GM12878 (cell line): Measurements from ENCODE around the gene PSRC1. TPM values are rescaled to one million over a fixed set of nuclear protein-coding genes. Genes with fewer than 3 reads are reported as not detected.

Source experiments
- ATAC-seq: fragments of 200-7000 bp; cut with Tn5 transposase; 3 replicates; pipeline ENCODE4 v1.9.1; 2020; ENCODE audit warnings: mild to moderate bottlenecking, moderate library complexity
- BruUV-seq: library from RNA; stranded (reverse); fragments of 400-500 nt; replicated peaks from 2 replicates; lab custom pipeline; 2021; lab: Mats Ljungman, UMichigan
- CTCF ChIA-PET: fragments of 300-600 bp; sonication (Branson Sonifier 250); formaldehyde crosslinking; extraction: SDS; loops from one replicate; lab custom pipeline; 2021; ENCODE audit warnings: inconsistent platforms; lab: Yijun Ruan, JAX
- POLR2A ChIA-PET: fragments of 350-600 bp; formaldehyde crosslinking; extraction: SDS; loops from one replicate; lab custom pipeline; 2021; ENCODE audit warnings: inconsistent platforms; lab: Charles Lee
- RAD21 ChIA-PET: fragments of 300-600 bp; sonication (Branson Sonifier 250); formaldehyde crosslinking; loops from one replicate; lab custom pipeline; 2023; ENCODE audit warnings: antibody characterized with exemption; ENCODE audit not compliant: unreplicated experiment; lab: Charles Lee
- SMC1A ChIA-PET: fragments of 300-600 bp; sonication (Branson Sonifier 250); formaldehyde crosslinking; loops from one replicate; lab custom pipeline; 2023; ENCODE audit not compliant: unreplicated experiment, uncharacterized antibody; lab: Charles Lee
- DNase-seq: peaks from one replicate; pipeline ENCODE4 v3.0.0-alpha.2; 2011; ENCODE audit warnings: low read depth, low spot score
- FAIRE-seq: peaks from 3 replicates; lab custom pipeline; 2011; peaks lifted over from hg19 to GRCh38; lab: Jason Lieb, UNC
- H2AFZ ChIP-seq: 2 replicates; pipeline ENCODE4 v1.6.0; 2011; ENCODE audit warnings: low read depth, low read length, control low read depth; ENCODE audit not compliant: control insufficient read depth
- H3K27ac ChIP-seq: 2 replicates; pipeline ENCODE4 v1.5.1; 2011; ENCODE audit warnings: control low read depth; ENCODE audit not compliant: control insufficient read depth, insufficient read depth
- H3K27me3 ChIP-seq, 2 experiments: replicated peaks in 1 of 2; 2 replicates each; pipeline versions ENCODE4 v1.6.0 to v1.6.1; 2011; ENCODE audit warnings: low read length in 1 of 2; ENCODE audit not compliant: control insufficient read depth in 2 of 2, insufficient read depth in 2 of 2
- H3K36me3 ChIP-seq, 2 experiments: 2 replicates each; pipeline ENCODE4 v1.5.1; 2011; ENCODE audit warnings: low read length in 1 of 2; ENCODE audit not compliant: control insufficient read depth in 2 of 2, insufficient read depth in 2 of 2
- H3K4me1 ChIP-seq: 2 replicates; pipeline ENCODE4 v1.6.1; 2011; ENCODE audit warnings: mild to moderate bottlenecking, low read length, moderate library complexity, mixed read lengths; ENCODE audit not compliant: control insufficient read depth, insufficient read depth
- H3K4me2 ChIP-seq: 2 replicates; pipeline ENCODE4 v1.6.0; 2011; ENCODE audit warnings: control low read depth; ENCODE audit not compliant: control insufficient read depth, insufficient read depth
- H3K4me3 ChIP-seq: fragments of 200-600 bp; sonication (generic); 2 replicates; pipeline ENCODE4 v1.5.1; 2016
- H3K79me2 ChIP-seq: 2 replicates; pipeline ENCODE4 v1.6.0; 2011; ENCODE audit warnings: low read length; ENCODE audit not compliant: control insufficient read depth, insufficient read depth
- H3K9ac ChIP-seq: 2 replicates; pipeline ENCODE4 v1.8.0; 2011; ENCODE audit warnings: low read length, control low read depth, mixed read lengths; ENCODE audit not compliant: control insufficient read depth, insufficient read depth
- H3K9me3 ChIP-seq: replicated peaks from 3 replicates; pipeline ENCODE4 v1.5.1; 2011; ENCODE audit warnings: mild to moderate bottlenecking, low read length; ENCODE audit not compliant: control insufficient read depth, insufficient read depth
- H4K20me1 ChIP-seq: 2 replicates; pipeline ENCODE4 v1.6.0; 2011; ENCODE audit not compliant: control insufficient read depth, insufficient read depth
- EP300 ChIP-seq, 2 experiments: fragments of 150-350 bp in 1 of 2; IDR thresholded peaks; 2 replicates each; pipeline ENCODE4 v1.6.1; 2011 to 2012; ENCODE audit warnings: low read depth in 2 of 2, low read length in 2 of 2, borderline replicate concordance in 1 of 2, improper control_type of control experiment in 1 of 2, inconsistent platforms in 1 of 2; ENCODE audit not compliant: control insufficient read depth in 1 of 2
- KAT2A ChIP-seq: conservative IDR thresholded peaks from 2 replicates; pipeline ENCODE4 v1.6.1; 2011; ENCODE audit warnings: low read depth, low read length; ENCODE audit not compliant: control insufficient read depth
- PAX5 ChIP-seq: IDR thresholded peaks from 2 replicates; pipeline ENCODE4 v1.6.1; 2011; ENCODE audit warnings: low read depth, low read length, borderline replicate concordance
- ZSCAN29 ChIP-seq: fragments of 450-650 bp; IDR thresholded peaks from 2 replicates; pipeline ENCODE4 v1.6.1; 2017; ENCODE audit warnings: mild to moderate bottlenecking, moderate library complexity
- WGBS: methylation state at CpG from one replicate; pipeline ENCODE4 v1.1.6; 2016; ENCODE audit warnings: low lambda C conversion rate; ENCODE audit not compliant: insufficient replicate concordance, insufficient coverage; ENCODE audit errors: missing lambda C conversion rate; 5-methylcytosine and 5-hydroxymethylcytosine counted together
- in situ Hi-C: fragments of 300-500 bp; cut with MboI; formaldehyde crosslinking; loops from 9 replicates; pipeline ENCODE4 v1.14.3; 2018; ENCODE audit warnings: mixed read lengths
- intact Hi-C: fragments of 100-400 bp; cut with micrococcal nuclease; formaldehyde crosslinking; loops from one replicate; pipeline ENCODE4 v1.14.2; 2022; ENCODE audit not compliant: unreplicated experiment
- polyA plus RNA-seq, 11 experiments: library from polyadenylated mRNA; depleted of rRNA in 4 of 11; unstranded in 6 of 11; stranded (reverse) in 5 of 11; fragments of >200 nt; fragmentation: Nextera tagmentation in 4 of 11; fragmentation: Illumina TruSeq in 1 of 11; extraction: Ambion mirVana in 4 of 11; extraction: Trizol in 1 of 11; gene quantifications; 1 replicate in 1 of 11; 2 replicates in 10 of 11; pipeline versions ENCODE4 v1.2.1 to v1.2.3, GENCODE V29; 2011 to 2016; ENCODE audit warnings: inconsistent platforms in 2 of 11, missing spikeins in 2 of 11, low read depth in 1 of 11
- total RNA-seq, 4 experiments: library from RNA; depleted of rRNA in 3 of 4; stranded (reverse); fragments of >200 nt in 3 of 4; fragmentation: Illumina TruSeq in 1 of 4; extraction: Trizol in 1 of 4; gene quantifications; 2 replicates each; pipeline versions ENCODE4 v1.2.1 to v1.2.3, GENCODE V29; 2013 to 2021
- TF ChIP-seq, protein P1 (sequence below): fragments of 450-650 bp; IDR thresholded peaks from 2 replicates; pipeline ENCODE4 v1.6.1; 2017; ENCODE audit warnings: low read depth, mild to moderate bottlenecking, moderate library complexity
- TF ChIP-seq, protein P2 (sequence below): fragments of 450-650 bp; conservative IDR thresholded peaks from 2 replicates; pipeline ENCODE4 v1.6.1; 2017; ENCODE audit warnings: mild to moderate bottlenecking, moderate library complexity

Gene PSRC1
- total and polyA plus RNA-seq, 10 of the 15 experiments (the other 5 are each of a cell fraction or from before 2014, with no cell fraction given) = 1.2 to 11.8 (median 4.9) TPM

DNA sequence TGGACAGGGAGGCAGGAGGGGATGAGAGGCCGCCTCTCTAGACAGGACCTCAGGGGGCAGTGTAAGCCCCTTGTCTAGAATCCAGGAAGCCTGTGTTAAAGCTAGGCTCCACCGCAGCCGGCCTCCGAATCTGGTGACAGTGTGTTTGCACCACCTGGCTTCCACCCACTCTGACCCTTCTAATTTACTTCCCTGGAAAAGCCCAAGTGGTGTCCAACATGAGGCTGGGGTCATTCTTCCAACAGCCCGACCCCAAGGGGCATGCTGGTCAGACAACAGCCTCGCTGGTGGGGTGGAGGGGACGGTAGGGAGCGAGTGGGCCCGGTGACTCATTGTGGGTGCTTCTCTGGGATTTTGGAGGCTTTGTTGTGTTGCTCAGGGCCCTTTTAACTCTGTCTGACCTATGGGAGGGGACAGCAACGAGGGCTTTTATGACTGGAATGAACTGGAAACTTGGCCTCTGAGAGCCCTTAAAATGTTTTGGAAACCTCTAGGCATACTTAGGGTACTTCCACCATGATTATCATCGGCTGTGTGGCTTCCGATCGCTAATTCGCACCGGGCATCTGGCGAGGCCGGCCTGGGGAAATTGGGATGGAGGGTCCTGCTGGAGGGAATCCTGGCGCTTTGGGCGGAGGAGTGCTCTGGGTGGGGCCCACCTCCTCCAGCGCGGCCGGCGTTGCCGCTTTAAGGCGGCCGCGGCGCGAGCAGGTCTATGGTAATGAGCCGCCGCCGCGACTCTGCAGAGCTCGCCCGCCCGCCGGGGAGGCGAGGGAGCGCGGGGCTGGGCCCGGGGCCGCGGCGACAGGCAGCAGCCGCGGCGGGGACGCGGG is 33.9 kb downstream of the PSRC1 start, which contains the start of gene CELSR2:
CELSR2 (plus strand) TSS at position 743 of the 833 bp plus-strand sequence. CDS start 541 bp downstream, outside the sequence.
- in situ Hi-C loops (no loop called here), intact Hi-C loops (no loop called here)
- BruUV-seq = no TSS peak
- no peak within 1 kb of the TSS for H3K9ac ChIP-seq
- H3K4me2 ChIP-seq = peak within 1 kb of the TSS; percentile 70
- H3K27ac ChIP-seq = no peak within 1 kb of the TSS
- H4K20me1 ChIP-seq = no peaks in the 10 kb centered on the region
- no peaks in the 10 kb centered on the region for H3K36me3 ChIP-seq
- peaks cover 2 to 4% of the 10 kb centered on the region in 2 experiments; a peak in 3 of 4 replicates for H3K27me3 ChIP-seq
- no peak for TF ChIP-seq PAX5
- peak; percentile 44; the same call in 1 of the 2 replicates for TF ChIP-seq KAT2A
- no peak for TF ChIP-seq ZSCAN29
- TF ChIP-seq, protein P1, sequence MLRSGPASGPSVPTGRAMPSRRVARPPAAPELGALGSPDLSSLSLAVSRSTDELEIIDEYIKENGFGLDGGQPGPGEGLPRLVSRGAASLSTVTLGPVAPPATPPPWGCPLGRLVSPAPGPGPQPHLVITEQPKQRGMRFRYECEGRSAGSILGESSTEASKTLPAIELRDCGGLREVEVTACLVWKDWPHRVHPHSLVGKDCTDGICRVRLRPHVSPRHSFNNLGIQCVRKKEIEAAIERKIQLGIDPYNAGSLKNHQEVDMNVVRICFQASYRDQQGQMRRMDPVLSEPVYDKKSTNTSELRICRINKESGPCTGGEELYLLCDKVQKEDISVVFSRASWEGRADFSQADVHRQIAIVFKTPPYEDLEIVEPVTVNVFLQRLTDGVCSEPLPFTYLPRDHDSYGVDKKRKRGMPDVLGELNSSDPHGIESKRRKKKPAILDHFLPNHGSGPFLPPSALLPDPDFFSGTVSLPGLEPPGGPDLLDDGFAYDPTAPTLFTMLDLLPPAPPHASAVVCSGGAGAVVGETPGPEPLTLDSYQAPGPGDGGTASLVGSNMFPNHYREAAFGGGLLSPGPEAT = 0 out of 2 replicates have a peak, but pooled peaks have one; percentile 16
- TF ChIP-seq EP300 (IDR thresholded peaks at IDR 0.05; ENCODE audit: borderline replicate concordance in 1 of 2, control insufficient read depth in 1 of 2, low read depth in 2 of 2, low read length in 2 of 2) = no peak
- TF ChIP-seq, protein P2, sequence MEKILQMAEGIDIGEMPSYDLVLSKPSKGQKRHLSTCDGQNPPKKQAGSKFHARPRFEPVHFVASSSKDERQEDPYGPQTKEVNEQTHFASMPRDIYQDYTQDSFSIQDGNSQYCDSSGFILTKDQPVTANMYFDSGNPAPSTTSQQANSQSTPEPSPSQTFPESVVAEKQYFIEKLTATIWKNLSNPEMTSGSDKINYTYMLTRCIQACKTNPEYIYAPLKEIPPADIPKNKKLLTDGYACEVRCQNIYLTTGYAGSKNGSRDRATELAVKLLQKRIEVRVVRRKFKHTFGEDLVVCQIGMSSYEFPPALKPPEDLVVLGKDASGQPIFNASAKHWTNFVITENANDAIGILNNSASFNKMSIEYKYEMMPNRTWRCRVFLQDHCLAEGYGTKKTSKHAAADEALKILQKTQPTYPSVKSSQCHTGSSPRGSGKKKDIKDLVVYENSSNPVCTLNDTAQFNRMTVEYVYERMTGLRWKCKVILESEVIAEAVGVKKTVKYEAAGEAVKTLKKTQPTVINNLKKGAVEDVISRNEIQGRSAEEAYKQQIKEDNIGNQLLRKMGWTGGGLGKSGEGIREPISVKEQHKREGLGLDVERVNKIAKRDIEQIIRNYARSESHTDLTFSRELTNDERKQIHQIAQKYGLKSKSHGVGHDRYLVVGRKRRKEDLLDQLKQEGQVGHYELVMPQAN = peak; percentile 82
- SMC1A ChIA-PET = no interaction called here
- FAIRE-seq = no peak
- no peaks in the 10 kb centered on the region for H3K79me2 ChIP-seq
- no peaks in the 10 kb centered on the region for H3K4me1 ChIP-seq
- RAD21 ChIA-PET = no interaction called here
- no peaks in the 10 kb centered on the region for H3K9me3 ChIP-seq
- H2AFZ ChIP-seq = peak within 1 kb of the TSS; percentile 30
- 28% methylated on average over 29 of the region's 49 CpGs for WGBS
- POLR2A ChIA-PET = interaction anchor here (1.2 kb wide), 1 partner anchor 139 kb away, joined by 3 read pairs; no protein-coding TSS in a partner anchor
- H3K4me3 ChIP-seq = no peak within 1 kb of the TSS; the same call in 1 of the 2 replicates
- peak; percentile 88 for ATAC-seq
- CTCF ChIA-PET = interaction anchor here (1.0 to 1.5 kb wide), 2 partner anchors 8 to 30 kb away, joined by 3 read pairs; no protein-coding TSS in a partner anchor
- no peak for DNase-seq
